GM21367 (cell line): ENCODE measurements around the gene SH2B2.
A peak's percentile ranks its signal among the peaks of the same experiment; 100 is the strongest.
"Not testable (repeated sequence)": the region's sequence is repeated elsewhere in the genome, so short reads cannot be mapped to it uniquely, and the experiment has no call there.

ENCODE experiments used
- ATAC-seq: cut with Tn5 transposase; IDR thresholded peaks from one replicate; pipeline ENCODE4 v1.9.1; 2021; ENCODE audit not compliant: unreplicated experiment

Gene SH2B2

GRCh38 chr7:102305414-102306268, 19.0 kb downstream of the SH2B2 start:
- peak; percentile 41 for ATAC-seq

GRCh38 chr7:102306916-102307677, 20.4 kb downstream of the SH2B2 start:
- peak; percentile 59 for ATAC-seq

GRCh38 chr7:102310414-102310815, 23.7 kb downstream of the SH2B2 start:
- no peak for ATAC-seq

GRCh38 chr7:102312317-102312716, 25.6 kb downstream of the SH2B2 start:
- ATAC-seq = no peak

GRCh38 chr7:102313997-102314780, 27.5 kb downstream of the SH2B2 start:
- no peak for ATAC-seq

GRCh38 chr7:102317231-102318059, 30.8 kb downstream of the SH2B2 start:
- no peak for ATAC-seq

- ATAC-seq = no peak
Observed at GRCh38 chr7:102318482-102318971, 31.9 kb downstream of the SH2B2 start.

- ATAC-seq = no peak
Observed at GRCh38 chr7:102319671-102320070, 33.0 kb downstream of the SH2B2 start.

GRCh38 chr7:102320181-102320580, 33.5 kb downstream of the SH2B2 start:
- ATAC-seq = no peak

GRCh38 chr7:102320601-102321350, 34.1 kb downstream of the SH2B2 start:
- no peak for ATAC-seq

- no peak for ATAC-seq
Observed at GRCh38 chr7:102321351-102322201, 34.9 kb downstream of the SH2B2 start.

GRCh38 chr7:102322202-102322715, 35.6 kb downstream of the SH2B2 start:
- ATAC-seq = no peak

- ATAC-seq = no peak
Observed at GRCh38 chr7:102323914-102324195, 37.2 kb downstream of the SH2B2 start.

GRCh38 chr7:102325106-102325505, 38.4 kb downstream of the SH2B2 start:
- ATAC-seq = not testable (repeated sequence)

GRCh38 chr7:102326157-102326889, 39.7 kb downstream of the SH2B2 start:
- ATAC-seq = no peak

GRCh38 chr7:102327183-102327582, 40.5 kb downstream of the SH2B2 start:
- not testable (repeated sequence) for ATAC-seq

- not testable (repeated sequence) for ATAC-seq
Observed at GRCh38 chr7:102328863-102329262, 42.2 kb downstream of the SH2B2 start.

- ATAC-seq = not testable (repeated sequence)
Observed at GRCh38 chr7:102329366-102329765, 42.7 kb downstream of the SH2B2 start.
